Suprapubic skin (tissue), 3 donors: ENCODE measurements around the gene MYO9B.

Source experiments
- POLR2A ChIP-seq, 2 donors: fragments of 450-650 bp; IDR thresholded peaks; one replicate each; pipeline ENCODE4 v1.6.1; 2017; ENCODE audit warnings: antibody characterized with exemption in 2 of 2, mild to moderate bottlenecking in 2 of 2, moderate library complexity in 2 of 2
- TF ChIP-seq, protein P1 (sequence below), 2 donors: fragments of 200-600 bp in 1 of 2; fragments of 450-650 bp in 1 of 2; sonication (generic) in 1 of 2; IDR thresholded peaks; one replicate each; pipeline ENCODE4 v1.5.1; 2016 to 2019; ENCODE audit warnings: antibody characterized with exemption in 2 of 2, mild to moderate bottlenecking in 1 of 2, moderate library complexity in 1 of 2

DNA sequence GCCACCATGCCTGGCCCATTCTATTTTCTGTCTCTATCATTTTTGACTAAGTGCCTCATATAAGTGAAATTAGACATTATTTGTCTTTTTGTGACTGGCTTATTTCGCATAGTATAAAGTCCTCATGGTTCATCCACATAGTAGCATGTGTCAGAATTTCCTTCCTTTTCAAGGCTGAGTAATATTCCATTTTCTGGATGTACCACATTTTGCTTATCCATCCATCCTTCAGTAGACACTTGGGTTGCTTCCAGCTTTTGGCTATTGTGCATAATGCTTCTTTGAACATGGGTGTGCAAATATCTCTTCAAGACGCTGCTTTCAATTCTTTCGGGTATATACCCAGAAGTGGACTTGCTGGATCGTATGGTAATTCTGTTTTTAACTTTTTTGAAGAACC, 88.1 kb downstream of the MYO9B start:
- TF ChIP-seq, protein P1, sequence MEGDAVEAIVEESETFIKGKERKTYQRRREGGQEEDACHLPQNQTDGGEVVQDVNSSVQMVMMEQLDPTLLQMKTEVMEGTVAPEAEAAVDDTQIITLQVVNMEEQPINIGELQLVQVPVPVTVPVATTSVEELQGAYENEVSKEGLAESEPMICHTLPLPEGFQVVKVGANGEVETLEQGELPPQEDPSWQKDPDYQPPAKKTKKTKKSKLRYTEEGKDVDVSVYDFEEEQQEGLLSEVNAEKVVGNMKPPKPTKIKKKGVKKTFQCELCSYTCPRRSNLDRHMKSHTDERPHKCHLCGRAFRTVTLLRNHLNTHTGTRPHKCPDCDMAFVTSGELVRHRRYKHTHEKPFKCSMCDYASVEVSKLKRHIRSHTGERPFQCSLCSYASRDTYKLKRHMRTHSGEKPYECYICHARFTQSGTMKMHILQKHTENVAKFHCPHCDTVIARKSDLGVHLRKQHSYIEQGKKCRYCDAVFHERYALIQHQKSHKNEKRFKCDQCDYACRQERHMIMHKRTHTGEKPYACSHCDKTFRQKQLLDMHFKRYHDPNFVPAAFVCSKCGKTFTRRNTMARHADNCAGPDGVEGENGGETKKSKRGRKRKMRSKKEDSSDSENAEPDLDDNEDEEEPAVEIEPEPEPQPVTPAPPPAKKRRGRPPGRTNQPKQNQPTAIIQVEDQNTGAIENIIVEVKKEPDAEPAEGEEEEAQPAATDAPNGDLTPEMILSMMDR (IDR thresholded peaks at IDR 0.05) = no peak
- TF ChIP-seq POLR2A (IDR thresholded peaks at IDR 0.05) = no peak
